ENCODE results near the gene CTSH. TPM values are rescaled to one million over a fixed set of nuclear protein-coding genes. Genes with fewer than 3 reads are reported as not detected.
A peak's percentile ranks its signal among the peaks of the same experiment; 100 is the strongest.

CTSH gene
- total RNA-seq, 1 donor from 2014 or later, result 81.6 TPM

DNA sequence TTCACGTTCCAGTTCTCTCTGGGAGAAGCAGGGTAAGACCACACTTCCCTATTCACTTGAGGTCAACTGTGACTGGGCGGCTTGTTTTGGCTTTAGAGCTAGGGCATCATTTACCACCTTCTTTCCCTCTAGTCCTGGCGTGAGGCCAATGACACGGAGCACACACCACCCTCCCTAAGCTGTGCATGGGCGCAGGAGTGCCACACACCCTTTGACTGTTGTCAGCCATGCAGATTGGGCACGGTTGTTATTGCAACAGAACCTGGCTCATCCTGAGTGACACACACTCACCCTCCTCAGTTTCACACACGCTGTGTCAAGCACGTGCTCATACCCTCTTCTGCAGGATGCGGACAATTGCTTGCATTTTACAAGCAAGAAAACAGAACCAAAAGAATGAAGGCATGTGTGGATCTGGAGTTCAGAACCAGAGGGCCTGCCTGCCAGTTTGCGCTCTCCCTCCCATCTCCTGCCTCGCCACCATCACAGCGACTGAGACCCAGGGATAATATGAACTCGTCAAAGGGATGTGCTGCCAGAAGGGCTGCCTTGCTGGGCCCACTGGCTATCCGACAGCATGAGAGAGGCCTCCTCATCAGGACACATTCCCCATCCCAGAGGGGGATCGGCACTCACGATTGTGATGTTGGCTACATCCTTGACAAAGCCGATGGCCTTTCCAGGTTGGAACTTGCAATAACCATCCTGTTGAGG is 17.6 kb downstream of the CTSH start:
- peak; percentile 57 for DNase-seq (ENCODE audit: low spot score)

DNA sequence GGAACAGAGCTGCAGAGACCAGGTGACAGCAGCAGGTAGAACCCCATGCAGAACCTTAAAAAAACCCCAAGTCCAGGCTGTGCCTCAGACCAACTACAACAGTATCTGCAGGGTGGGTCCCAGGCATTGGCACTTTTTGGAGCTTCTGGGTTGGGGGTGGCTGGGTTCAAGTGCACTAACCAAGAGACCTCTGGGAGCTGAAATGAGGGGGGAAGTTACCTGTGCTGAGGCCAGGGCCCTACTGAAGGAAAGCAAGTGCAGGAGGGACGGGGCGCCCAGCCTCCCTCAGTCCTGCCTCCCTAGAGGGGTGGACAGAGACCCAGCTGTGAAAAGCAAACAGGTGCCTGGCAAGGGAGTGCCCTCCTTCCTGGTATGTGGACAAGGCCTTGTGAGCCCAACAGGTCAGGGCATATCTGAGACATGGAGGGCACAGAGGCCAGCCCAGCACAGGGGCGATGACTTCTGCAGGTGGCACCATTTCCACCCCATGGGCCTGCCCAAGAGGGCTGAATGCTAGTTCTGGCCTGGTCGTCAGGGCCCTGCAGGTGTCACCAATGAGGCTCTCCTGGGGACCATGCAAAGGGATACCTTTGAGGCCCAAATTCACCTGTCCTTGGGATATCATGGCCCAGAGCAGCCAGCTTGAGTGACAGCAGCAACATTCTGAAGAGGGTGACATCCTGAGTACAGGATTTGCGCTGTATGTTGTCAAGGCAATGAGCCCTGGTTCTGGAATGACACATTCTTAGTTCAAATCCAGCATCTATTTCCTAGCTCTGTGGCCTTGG is 18.7 kb downstream of the CTSH start:
- intact Hi-C loops (cut with DNase I), result no loop called here
- DNase-seq (ENCODE audit: low spot score), result no peak
- ATAC-seq, result no peak

More for the DNA sequence above, 17.6 kb downstream of the CTSH start:
- intact Hi-C loops (cut with DNase I), result no loop called here
- no peak for ATAC-seq

DNA sequence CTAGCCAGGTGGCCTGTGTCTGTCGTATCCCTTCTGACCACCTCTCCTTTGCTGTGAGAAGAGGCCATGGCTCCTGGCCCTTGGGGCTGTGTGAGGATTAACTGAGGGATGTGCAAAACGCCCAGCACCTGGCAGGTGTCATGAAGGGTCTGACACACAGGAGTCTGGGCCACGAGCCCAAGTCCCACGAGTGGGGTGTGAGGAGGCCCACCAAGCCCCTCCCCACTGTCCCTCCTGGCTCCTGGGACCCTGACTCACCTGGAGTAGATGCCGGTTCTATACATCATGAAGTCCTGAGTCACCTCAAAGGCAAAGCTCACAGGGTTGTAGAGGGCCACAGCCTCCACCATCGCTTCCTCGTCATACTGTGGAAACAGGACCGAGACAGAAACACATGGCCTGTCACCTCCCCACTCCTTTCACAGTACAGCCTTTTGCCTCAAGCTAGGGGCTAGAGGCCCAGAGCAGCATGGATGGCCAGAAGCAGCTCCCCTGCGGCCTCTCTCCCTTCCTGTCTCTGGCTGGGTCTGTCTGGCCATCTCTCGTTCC is 19.7 kb downstream of the CTSH start:
- no peak for ATAC-seq
- no peak for DNase-seq (ENCODE audit: low spot score)
- intact Hi-C loops (cut with DNase I), result no loop called here

DNA sequence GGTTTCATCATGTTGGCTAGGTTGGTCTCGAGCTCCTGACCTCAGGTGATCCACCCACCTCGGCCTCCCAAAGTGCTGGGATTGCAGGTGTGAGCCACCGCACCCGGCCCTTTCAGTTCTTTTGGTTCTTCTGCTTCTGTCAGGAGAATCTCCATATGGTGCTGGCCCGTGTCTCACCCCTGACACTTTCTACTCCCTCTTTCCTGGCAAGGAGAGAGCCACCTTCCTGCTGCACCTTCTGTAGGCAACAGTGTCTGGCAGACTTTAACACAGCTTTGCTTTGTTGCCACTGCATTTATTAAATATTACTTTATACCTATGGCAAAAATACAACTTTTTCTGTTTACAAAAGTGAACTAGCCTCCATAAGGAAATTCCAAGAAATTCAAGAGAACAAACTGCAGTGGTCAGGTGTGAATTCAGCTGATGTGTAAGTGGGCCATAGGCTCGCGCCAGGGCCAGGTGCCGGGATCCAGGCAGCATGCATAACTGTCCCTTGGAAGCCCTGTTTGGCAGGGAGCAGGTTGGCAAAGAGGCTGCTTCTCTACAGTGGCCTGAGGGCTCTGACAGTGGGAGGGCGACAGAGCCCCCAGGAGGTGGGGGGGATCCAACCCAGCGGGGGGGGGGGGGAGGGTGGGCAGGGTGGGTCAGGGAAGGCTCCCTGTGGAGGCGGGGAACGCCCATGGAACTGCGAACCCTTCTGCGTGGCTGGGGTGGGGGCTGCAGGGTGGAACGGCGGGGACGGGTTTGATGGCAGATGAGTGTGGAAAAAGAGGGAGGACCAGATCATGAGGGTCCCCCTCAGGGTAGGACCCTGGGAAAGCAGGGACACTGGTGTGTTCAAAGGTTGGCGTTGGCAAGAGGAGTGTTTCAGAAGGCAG is 21.1 kb downstream of the CTSH start:
- intact Hi-C loops (cut with DNase I), result no loop called here
- no peak for ATAC-seq
- DNase-seq (ENCODE audit: low spot score), result peak; percentile 55

DNA sequence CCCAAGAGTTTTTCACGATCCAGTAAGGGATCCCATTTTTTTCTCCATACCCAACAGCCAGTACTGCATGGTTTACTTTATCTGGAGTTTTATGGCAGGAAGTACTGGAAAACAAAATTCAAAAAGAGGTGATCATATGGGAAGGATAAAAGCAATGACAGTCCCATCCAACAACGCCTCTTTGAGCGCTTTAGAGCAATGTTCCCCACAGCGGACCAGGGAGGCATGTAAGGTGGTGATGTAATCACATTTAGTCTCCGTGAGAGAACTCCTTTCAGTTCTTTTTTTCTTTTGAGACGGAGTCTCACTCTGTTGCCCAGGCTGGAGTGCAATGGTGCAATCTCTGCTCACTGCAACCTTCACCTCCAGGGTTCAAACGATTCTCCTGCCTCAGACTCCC is 21.8 kb downstream of the CTSH start:
- DNase-seq (ENCODE audit: low spot score) (no peak), ATAC-seq (no peak)
- intact Hi-C loops (cut with DNase I), result no loop called here

DNA sequence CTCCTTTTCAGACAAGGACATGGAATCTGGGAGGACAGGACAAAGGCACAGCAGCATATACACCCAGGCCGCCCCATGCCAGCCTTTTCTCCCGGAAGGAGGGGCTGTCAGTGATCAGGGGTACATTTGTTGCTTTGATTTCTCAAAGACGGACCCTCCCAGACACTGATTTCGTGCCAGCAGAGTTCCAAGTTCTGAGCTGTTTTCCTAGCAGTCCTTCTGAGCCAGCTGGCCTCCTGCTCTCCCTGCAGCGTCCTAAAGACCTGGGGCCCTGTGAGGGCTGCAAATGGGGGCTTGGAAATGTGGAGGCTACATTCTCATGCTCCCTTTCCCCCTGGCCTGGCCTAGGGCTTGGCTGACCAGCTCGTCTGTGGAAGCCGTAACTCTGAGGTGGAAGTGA is 22.3 kb downstream of the CTSH start:
- intact Hi-C loops (cut with DNase I), result no loop called here
- peak; percentile 55 for DNase-seq (ENCODE audit: low spot score)

DNA sequence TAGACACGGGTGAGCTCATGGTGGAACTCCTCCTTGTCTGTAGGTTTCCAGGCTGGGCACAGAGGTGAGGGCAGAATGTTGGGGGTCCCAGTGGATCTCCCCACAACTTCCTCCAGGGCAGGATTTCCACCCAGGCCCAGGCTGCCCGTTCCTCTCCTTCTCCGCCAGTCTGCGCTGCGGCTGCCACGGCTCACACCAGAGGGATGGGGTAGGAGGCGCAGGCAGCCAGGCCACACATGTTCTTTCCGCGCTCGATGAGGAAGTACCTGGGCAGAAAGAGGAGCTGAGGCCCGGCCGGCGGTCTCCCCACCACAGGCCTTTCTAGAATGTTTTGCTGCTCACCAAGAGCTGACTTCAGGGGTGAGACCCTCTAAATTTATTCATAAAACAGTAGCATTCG is 22.9 kb downstream of the CTSH start:
- intact Hi-C loops (cut with DNase I), result no loop called here
- peak; percentile 34 for ATAC-seq

More for the DNA sequence above, 22.3 kb downstream of the CTSH start:
- no peak for ATAC-seq

DNA sequence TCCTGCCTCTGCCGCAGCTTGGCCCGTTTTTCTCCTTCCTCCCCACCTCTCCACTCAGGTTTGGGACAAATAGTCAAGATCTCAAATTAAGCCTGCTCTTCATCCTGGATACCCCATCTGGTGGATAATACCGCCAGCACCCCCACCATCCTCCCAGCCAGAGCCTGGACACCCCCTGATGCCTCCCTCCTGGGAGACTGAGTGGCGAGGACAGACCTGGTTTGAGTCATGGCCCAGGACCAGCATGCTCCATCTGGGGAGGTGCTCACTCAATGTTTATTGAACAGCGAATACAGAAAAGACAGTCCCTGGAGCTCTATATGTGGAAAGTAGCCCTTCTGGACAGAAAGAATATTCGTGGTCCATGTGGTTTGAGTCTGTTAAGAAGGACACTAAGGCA is 23.3 kb downstream of the CTSH start:
- intact Hi-C loops (cut with DNase I), result no loop called here
- ATAC-seq (no peak), DNase-seq (ENCODE audit: low spot score) (peak; percentile 46)

More for the DNA sequence above, 22.9 kb downstream of the CTSH start:
- peak; percentile 60 for DNase-seq (ENCODE audit: low spot score)

DNA sequence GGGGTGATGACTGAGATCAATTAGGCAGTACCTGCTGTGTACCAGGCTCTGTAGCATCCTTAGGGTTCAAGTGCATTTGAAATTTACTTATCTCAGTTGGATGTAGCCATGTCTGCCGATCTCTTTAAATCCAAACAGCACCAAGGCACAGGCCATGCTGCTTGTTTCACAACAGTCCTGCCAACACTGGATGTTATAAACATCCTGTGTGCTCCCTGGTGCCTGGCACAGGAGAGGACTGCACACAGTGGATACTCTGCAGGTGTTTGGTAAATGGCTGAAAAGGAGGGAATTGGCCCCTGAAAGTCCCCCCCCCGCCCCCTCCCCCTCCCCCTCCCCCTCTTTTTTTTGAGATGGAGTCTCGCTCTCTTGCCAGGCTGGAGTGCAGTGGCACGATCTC is 27.0 kb downstream of the CTSH start:
- intact Hi-C loops (cut with DNase I), result no loop called here
- ATAC-seq (no peak), DNase-seq (ENCODE audit: low spot score) (no peak)

DNA sequence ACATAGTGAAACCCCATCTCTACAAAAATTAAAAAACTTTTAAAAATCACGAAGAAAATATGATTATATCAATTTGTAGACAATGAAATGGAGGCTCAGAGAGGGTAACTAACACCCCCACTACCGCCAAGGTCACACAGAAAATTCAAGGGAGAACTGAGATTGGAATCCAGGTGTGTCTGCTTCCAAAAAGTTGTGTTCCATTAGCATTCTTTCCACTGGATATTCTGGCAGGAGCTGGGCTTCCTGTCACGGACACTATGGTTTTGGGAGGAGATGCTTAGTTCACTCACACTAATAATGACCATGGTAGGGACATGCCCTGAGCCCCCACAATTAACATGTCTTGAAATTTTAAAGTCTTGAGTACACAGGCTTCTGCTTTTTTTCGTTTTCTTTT is 28.8 kb downstream of the CTSH start:
- intact Hi-C loops (cut with DNase I), result no loop called here

DNA sequence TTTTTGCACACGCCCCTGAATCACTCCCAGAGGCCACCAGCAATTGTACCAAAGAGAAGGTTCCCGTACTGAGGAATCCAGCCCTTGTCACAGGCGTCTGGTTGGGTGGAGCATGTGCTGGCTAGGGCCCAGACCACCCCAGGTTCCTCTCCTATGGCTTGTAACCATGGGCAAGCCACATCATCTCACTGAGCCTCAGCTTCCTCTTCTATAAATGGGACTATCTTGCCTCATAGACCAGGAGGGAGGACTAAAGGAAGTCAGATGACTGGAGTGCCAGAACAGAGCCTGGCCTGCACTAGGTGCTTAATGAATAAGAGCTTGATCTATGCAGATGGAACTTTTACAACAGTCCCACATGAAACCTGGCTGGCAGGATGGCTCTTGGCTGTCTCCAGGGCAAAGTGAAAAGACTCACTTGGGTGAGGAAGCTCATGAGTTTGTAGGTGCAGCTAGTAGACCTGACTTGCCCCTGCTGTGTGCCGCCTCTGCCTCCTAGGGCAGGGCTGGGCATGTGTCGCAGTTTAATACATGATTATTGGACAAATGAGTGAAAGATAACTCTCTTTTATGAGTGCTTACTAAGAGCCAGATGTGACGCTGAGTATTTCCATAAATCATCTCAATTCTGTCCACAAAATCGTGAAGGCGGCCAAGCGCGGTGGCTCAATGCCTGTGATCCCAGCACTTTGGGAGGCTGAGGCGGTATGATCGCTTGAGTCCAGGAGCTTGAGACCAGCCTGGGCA is 29.3 kb downstream of the CTSH start:
- DNase-seq (ENCODE audit: low spot score) (peak; percentile 71), ATAC-seq (peak; percentile 60)
- intact Hi-C loops (cut with DNase I), result no loop called here

More for the DNA sequence above, 28.8 kb downstream of the CTSH start:
- no peak for DNase-seq (ENCODE audit: low spot score)
- ATAC-seq, result no peak

DNA sequence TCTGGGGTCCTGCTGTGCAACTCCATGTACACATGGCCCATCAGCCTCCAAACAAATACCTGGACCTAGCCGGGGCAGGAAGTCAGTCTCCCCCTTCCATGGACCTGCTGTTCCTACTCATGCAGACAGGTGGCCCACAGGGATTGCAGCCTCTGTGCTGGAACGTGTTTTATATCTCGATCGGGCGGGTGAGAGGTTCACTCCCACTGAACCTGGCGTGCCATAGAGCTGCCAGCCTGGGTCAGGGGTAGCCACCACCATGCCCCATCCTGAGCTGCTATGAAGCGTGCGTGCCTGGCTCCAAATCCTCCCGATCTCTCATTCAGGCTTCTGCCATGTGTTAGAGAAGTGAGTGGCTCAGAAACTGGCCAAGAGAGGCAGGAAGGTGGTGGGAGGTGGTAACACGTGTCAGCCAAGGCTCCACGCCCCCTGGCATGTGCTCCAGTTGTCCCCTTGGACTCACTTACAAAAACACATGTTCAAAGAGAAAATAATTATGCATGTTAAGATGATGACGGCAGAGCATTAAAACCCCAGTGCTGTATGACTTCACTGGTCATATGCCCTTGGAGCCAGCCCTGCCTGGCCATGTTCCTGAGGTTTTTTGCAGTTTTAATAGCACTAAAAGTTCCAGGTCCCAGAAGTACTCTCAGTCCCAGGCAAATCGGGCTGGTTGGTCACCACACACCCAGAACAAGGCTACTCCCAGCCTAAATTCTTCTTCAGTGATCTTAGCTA is 30.6 kb downstream of the CTSH start:
- DNase-seq (ENCODE audit: low spot score) (peak; percentile 61), ATAC-seq (peak; percentile 81)

DNA sequence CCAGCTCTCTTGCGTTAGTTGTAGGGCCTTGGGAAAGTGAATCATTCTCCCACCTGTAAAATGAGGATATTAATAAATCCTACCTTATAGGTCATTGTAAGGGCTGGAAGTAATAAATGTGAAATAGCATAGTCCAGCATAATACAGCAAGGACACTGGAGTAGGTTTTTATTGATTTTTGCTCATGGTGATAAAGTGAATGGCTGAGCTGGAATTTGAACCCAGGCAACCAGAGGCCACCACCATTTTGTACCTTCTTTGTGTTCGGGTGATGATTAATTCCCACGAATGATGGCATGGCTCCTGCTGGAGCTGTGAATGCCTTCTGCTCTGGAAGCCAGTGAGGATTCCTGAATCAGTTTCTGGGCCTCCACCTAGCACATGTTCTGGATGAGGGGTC is 31.8 kb downstream of the CTSH start:
- intact Hi-C loops (cut with DNase I), result no loop called here
- DNase-seq (ENCODE audit: low spot score) (no peak), ATAC-seq (no peak)

More for the DNA sequence above, 30.6 kb downstream of the CTSH start:
- intact Hi-C loops (cut with DNase I), result no loop called here

DNA sequence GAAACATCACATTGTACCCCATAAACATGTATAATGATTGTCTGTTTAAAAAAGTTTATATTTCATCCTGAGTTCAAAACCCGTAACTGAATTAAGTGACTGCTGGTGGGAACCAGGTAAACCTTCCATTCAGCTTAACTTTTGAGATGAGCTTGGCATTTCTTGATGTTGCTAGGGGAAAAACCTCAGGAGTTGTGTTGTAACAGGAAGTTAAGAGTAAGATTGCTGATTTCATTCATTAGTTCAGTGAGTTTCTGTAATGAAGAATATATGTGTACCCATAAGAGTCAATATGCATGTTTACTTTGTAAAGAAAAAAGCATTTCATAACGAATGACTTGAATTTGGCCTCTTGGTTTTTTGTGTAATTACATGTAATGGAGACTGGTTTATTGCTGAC is 32.5 kb downstream of the CTSH start:
- ATAC-seq (no peak), DNase-seq (ENCODE audit: low spot score) (no peak)
- intact Hi-C loops (cut with DNase I), result no loop called here

DNA sequence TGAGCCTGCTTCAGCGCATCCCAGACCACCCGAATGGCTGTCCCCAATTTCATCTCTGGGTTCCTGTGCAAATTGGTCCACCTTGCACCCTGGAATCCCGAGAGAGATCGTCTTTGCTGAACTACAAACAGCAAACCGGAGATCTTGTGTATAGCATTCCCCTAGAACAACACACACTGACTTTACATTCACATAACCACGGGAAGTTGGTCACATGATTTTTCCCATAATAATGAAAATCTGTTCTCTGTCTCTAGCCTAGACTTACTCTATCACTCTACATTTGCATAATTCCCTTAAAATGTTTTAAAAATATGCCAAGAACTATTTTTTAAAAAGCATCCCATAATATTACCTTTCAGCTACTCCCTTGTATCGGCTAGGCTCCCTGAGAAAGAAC is 34.6 kb downstream of the CTSH start:
- ATAC-seq, result no peak
- intact Hi-C loops (cut with DNase I), result no loop called here
- no peak for DNase-seq (ENCODE audit: low spot score)

DNA sequence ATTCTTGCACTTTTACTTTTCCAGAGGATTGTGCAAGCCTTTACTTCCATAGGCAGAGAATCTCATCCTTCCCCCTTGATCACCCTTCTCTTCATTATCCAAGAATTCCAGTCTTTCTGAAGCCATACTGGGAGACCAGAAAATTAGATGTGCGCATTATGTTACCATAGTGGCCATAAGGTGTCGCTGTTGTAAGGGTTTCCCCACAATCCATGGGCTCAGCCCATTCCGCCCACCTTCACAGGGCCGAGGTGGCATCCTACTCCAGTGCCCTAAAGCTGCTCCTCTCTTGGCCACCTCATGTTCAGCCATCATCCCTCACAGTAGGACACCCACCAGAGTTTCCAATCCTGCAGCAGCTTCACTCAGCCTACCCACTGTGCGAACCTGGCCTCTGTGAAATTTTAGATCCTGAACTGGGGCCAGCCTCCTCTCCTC is 35.0 kb downstream of the CTSH start:
- DNase-seq (ENCODE audit: low spot score), result peak; percentile 61
- ATAC-seq, result peak; percentile 45
- intact Hi-C loops (cut with DNase I), result no loop called here

DNA sequence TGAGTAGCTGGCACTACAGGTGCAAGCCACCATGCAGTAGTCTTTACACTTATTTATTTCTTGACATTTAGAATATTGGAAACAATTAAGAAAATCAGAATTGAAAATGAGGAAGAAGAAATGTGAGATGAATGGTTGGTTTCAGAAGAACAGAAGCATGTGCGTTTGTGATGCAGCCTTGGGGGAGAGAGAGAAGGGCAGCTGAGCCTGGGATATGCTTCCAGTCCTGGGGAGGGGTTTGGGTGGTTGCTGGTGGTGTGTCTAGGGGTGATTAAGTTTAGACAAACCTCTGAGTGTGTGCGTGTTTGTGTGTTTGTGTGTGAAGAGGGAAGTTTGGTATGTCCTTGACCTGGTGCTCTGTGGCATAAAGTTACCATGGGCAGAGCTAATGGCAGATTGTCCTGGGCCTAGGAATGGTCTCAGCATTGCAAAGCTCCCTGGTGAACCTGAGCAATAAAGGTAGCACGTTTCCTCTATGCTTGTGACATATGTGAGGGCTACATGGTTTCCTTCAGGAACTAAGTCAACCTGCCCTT is 35.6 kb downstream of the CTSH start:
- DNase-seq (ENCODE audit: low spot score) (no peak), ATAC-seq (no peak)
- intact Hi-C loops (cut with DNase I), result no loop called here

DNA sequence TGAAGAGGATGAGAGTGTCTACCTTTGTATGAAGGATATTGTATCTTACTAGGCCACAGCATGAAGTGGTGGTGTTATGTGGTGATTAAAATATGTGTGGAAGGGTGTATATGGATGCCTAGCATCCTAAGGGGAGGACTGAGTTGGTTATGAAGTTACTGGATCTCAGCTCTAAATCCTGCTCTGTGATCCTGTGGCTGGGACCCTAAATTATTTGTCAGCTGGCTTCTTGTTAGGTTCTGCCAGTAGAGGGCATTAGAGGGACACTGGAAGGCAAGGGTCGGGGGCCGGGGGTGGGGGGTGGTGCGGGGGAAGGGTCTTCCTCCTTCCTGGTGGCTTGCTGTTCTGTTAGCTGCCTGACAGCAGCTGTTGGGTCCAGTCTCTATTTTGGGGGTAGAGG is 37.3 kb downstream of the CTSH start:
- DNase-seq (ENCODE audit: low spot score), result no peak
- ATAC-seq, result no peak
- intact Hi-C loops (cut with DNase I), result no loop called here

Data from sciatic nerve (tissue), 2 donors.